Fibroblast of skin of left quadriceps (primary cell): ENCODE results near the gene RPL3.

Experiments
- DNase-seq, 2 experiments: peaks; one replicate each; pipeline ENCODE4 v3.0.0-alpha.2; 2013; ENCODE audit warnings: low read depth in 2 of 2

The RPL3 gene

DNA sequence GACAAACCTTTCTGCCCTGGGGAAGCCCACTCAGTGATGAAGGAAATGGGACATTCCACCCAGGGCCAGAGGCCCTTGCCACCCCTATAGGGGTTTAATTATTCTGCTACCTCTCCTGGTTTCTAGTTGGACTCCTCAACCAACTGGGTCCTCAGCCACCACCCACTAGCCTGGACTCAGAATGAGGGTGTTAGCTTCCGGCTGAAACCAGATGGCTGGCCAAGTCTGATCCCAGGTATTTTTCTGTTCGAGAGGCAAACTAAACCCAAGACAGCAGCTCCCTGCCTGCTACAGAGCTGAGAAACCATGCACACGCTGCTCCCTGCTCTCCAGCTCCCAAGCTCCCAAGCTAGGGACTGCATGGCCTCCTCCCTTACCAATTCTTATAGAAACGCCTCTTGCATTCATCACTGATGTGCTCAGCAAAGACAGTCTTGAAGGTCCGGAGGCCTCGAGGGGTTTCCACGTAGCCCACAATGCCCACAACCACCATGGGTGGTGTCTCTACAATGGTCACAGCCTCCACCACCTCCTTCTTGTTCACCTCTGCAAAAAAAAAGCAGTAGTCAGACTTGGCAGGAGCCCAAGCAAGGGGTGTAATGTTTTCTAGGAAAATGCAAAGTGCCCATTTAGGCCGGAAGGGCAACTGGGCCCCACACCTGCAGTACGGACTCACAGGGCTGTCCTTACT is 2.2 kb downstream of the RPL3 start:
- no peak for DNase-seq

DNA sequence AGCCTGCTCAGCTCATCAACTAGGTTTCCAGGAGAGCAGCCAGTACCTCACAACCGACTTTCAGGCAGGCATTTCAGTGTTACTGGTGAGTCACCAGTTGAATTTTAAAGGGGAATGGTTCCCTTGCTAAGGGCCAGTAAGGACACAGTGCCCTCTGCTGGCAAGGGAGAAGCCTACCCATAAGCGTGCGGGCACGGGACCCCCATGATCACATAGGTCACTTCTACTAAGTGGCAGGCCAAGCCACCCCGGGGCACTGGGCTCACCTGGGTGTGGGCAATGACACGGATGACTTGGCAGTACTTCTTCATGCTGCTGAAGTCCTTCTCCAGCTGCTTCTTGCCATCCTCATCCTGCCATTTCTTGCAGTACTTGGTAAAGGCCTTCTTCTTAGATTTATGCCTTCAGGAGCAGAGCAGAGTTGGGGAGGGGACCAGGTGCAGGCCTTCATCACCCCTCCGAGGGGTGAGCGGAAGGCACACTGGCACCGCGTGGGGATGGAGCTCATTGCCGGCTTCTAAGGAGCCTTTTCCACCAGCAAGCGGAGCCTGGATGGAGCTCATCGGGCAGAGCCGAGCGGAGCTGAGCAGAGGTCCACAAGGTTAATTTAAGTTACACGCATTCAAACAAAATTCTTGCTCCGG is 2.9 kb downstream of the RPL3 start:
- DNase-seq = peak; percentile 72 to 78

DNA sequence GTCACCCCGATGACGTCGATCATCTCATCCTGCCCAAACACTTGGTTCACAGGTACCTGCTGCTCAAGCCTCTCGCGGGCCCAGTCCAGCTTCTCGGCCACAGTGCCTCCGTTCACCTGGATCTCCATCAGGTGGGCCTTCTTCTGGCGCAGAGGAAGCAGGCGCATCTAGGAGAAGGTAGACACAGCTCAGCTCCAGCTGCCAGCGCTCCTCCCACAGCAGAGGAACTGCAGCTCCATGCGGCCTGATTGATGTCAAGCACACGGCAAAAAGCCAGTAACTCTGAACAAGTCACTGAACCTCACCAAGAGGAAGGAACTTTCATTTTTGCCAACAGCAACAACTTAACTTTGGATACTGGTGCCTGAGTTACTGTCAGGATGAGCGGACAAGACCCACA is 4.0 kb downstream of the RPL3 start:
- DNase-seq = no peak

DNA sequence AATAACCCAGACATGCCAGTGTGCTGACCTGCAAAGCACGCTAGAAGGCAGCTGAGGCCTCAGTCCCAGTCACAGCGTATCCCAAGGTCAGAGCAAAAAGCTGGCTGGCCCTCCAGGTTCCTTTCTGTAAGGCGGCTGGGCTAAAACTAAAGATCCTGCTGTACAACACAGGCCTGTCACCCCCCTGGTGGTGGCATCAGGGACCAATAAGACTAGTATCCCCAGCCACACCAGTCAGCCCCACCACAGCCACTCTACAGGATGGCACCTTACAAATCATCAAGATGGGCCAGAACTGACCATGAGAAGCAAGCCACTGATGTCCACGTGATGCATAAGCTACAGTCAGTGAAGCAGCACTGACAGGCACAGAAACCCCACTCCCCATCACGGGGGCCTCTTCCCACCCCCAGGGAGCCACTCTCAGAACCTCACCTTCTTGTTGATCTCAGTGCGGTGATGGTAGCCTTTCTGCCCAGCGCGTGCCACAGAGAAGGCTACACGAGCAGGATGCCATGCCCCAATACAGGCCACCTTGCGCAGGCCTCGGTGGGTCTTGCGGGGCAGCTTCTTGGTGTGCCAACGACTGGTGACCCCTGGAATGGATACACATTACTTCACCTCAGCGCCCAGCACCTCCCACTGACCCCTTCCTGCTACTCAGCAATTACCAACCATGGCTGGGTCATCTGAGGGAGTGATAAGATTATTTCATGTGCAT is 5.0 kb downstream of the RPL3 start:
- no peak for DNase-seq

DNA sequence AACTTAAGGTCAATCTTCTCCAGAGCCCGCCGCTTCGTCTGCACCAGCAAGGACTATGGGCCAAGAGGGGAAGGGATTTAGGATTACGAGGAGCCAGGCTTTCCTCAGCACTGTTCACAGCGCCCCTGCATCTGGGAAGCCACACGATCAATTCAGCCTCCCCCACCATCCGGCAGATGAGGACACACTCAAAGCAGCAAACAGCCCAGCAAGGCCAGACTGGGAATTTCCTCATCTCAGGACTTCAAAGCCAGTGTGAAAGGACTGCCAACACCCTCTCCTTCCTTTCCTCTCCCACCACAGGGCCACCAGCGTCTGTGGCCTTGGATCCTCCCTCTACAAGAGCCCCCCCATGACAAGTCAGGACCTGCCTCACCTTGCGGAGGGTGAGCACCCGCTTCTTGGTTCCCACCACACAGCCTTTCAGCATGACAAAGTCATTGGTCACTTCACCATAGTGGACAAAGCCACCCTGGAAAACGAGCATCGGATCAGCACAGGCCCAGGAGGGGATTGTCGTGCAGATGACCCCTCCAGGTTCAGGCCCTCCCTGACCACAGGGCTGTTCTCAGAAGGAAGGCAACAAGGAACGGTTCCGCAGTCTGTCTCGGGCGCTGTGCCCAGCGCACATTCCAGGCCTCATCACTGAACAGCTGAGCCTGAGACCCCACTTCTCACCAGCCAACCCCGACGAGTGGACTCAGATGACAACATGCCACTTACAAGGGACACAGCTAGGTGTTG is 6.0 kb downstream of the RPL3 start:
- DNase-seq = no peak

DNA sequence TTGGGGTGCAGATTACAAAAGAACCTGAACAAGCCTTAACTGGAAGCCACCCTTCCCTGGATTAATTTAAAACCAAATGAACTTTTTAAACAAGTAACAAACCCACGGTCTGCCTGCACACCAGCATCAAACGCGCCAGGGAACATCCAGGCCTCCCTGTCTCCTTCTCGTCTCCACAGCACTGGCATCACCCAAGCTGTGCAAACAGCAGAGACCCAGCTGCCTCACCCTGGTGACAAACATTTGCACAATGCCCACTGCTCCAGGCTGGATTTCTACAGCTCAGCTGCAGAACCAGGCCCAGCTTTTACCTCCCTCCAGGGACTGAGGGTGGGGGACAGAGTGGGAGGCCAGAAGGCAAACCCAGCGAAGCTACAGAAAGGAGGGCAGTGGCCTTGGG is 7.0 kb downstream of the RPL3 start:
- no peak for DNase-seq

DNA sequence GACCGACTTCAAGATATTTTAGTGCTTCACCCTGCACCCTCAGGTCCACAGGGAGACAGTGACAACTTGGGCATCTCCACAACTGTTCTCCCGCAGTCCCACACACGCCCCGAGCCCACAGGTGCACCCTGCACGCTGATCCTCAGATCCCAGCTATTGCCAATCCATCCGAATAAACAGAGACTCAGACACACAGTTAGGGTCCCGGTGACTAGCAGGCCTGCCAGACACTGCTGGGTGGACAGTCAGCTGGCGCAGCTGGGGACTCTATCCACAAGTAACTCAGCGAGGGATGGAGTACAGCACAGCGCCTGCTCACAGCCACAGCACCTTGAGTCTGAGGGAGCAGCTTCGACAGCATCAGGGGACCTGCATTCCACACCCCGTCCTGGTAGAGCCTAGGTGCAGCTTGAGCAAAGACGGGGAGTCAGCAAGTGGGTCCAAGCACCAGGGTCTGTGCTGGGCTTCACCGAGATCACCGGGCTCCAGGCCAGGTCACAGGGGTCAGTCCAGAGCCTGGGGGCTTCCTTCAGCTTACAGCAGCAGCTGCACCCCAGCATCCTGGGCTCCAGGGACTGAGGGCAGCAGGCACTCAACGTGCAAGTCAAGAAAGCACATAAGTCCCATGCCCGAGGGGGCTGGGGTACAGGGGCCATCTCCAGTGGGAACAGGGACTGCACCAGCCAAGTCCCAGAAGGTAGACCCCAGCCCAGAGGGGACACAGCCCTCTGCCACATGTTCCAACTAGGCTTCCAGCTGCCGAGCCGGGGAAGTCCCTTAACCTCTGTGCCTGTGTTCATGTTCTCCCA is 7.6 kb downstream of the RPL3 start:
- DNase-seq = no peak

DNA sequence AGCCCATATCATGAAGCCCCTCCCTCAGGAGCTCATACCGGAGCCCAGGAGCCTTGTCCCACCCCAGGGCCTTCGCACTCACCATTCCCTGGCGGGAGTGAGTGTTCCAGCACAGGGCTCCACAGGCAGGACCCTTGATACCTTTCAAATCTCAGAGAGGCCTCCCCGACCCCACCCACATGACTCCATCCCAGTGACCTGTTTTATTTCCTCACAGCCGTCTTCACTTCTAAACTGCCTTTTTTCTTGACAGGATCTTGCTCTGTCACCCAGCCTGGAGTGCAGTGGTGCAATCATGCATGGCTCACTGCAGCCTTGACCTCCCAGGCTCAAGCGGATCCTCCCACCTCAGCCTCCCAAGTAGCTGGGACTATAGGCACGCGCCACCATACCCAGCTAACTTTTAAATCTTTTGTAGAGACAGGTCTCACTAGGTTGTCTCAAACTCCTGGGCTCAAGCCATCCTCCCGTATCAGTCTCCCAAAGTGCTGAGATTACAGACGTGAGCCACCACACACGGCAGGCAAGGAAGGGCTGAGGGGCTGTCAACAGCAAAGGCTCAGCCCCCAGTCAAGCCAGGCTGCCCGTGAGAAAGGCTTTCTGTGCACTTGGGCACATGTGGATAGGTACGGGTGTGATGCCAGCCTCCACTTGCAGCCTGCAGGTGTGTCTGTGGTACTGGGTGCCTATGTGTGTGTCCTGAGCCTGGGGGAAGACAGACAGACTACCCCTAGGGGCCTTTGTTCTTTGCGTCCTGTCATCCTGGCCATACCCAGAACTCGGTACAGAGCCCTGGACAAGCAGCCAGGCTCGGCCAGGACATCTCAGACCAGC is 9.3 kb downstream of the RPL3 start:
- no peak for DNase-seq

DNA sequence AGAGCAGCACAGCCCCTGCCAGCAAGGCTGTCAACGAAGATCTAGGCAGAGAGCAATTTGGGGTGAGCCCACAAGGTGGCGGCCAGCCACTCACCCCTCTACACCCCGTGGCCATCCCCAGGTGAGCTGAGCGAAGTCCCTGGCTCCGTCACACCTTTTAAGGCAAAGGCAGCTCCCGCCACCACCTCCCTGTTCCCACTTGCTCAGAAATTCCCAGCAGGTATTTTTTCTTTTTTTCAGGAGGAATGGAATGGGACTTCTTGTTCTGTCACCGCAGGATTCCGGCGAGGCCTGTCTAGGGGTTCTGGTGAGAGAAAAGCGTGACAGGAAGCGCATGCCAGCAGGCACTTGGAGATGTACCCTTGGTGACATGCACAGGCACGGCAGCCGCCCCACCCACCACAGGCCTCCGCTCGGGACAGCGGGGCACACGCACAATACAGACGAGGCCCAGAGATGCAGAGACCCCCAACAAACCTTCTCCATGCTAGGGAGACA is 10.0 kb downstream of the RPL3 start:
- DNase-seq = no peak

DNA sequence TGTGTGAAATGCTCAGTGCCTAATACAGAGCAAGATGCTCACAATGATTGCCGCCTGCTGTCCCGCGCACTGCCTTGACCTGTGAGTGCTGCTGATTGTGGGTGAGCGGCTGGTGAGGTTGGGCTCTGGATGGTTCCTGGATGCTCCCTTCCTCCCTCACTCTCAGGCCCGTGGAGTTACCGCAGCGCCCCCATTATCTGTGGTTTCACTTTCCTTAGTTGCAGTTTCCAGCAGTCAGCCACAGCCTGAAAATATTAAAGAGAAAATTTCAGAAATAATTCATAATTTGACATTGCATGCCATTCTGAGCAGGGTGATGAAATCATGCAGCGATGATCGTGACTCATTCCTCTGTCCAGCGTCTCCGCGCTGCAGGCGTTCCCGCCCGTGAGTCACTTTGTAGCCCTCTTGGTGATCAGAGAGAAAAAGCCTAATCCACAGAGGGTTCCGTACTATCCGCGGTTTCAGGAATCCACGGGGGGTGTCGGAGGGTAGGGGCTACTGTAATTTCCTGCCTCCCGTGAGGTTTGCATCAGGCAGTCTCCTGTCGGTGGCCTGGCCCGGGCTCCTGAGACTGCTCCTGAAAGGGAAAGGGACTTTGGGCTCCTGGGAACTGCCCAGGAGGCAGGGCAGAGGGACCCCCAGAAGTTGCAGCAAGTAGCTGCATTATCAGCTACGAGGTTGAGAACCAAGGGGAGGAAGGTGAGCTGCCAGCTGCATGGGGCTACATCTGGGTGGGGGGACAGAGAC is 10.6 kb downstream of the RPL3 start:
- peak; percentile 95 to 96 for DNase-seq

DNA sequence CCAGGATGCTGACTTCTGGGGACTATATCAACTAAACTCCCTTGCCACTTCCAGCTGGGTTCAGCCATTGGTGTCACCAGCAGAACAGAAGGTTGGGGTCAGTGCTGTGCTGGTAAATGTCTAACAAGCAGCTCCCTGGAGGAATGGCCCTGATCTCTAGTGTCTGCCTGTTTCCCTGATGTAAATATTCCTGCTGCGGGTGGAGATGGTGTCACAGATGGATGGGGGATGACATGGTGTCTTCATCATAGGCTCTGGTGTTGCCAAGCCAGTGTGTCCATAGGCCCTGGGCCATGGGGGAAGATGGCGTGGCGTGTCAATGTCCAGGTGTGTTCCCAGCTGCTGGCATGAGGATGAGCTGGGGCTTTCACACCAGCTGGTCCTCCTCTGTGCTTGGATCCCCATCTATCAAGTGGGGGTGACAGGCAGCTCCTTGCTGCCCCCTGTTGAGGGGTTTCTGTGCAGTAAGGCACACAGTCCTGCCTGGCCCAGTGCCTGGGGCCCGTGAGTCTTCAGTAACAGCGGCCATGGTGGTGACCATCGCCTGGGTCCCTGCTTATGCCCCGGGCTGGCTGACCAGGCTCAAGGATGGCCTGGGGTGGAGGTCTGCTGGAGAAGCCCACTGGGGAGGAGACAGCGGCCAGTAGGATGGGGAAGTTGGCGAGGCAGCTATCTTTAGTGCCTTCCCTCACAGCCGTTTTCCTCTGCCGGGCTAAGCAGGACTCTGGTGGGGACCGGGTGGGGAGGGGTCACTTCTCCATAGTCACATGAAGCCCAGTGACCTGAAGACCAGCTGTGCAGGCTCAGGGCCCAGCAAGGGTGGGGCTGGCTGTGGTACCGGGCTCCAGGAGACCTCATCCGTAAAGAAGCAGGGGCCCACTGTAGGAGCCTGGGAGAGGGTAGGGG is 12.7 kb downstream of the RPL3 start:
- no peak for DNase-seq

DNA sequence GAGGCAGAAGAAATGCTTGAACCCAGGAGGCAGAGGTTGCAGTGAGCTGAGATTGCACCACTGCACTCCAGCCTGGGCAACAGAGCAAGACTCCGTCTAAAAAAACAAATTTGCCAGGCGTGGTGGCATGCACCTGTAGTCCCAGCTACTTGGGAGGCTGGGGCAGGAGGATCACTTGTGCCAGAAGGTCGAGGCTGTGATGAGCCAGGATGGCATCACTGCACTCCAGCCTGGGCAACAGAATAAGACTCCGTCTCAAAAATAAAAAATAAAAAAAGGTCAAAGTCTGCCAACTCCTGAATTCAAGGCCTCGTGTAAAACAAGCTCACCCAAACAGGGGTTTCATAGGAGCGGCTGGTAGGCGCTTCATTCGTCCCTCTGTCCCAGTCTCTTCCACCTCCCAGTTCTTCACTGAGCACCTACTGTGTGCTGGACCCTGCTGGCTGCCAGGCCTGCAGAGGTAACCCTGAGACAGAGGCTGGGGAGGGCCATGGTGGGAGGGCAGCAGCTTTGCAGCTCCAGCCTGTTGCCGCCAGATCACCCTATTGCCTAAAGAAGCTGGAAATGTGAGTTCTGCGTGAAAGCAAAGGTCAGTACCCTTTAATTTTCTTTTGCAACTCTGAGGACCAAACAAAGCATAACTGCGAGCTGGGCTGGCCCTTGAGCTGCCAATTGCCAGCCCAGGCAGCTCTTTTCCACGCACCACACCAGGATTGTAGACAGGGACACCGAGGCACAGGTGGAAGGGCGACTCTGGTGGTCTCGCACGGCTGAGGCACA is 15.3 kb downstream of the RPL3 start:
- no peak for DNase-seq

DNA sequence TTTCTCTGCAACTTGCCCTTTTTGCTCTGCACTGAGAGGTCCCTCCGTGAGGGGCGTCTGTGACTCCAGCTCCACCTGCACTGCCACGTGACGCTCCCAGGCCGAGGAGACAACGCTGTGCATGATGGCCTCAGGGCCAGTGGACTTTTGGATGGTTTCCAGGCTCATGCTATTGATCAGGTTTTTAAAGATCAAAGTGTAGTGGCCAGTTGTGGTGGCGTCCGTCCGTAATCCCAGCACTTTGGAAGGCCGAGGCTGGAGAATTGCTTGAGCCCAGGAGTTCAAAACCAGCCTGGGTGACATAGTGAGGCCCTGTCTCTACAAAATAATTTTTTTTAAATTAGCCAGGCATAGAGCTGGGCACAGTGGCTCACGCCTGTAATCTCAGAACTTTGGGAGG is 16.1 kb downstream of the RPL3 start:
- DNase-seq = no peak

DNA sequence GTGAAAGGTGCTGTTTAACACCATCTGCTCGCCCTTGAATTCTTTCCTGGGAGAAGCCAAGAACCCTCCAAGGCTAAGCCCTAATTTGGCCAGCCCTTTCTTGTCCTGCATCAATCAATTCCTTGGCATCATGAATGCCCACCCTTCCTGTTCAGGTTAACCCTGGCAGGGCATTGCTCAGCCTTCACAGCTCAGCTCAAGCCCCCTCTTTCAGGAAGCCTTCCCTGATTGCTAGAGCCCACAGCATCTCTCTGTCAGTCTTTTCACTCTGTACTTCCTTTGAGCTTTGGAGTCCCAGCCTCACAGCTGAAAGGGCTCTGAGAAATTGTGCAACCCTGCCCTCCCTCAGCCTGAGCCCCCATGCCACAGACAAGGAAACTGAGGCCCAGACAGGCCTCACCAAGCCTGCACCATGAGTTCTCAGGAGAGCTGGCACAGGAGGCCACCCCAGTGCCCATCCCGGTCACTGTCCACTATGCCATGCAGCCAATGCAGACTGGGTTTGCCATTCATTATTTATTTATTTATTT is 16.9 kb downstream of the RPL3 start:
- no peak for DNase-seq

DNA sequence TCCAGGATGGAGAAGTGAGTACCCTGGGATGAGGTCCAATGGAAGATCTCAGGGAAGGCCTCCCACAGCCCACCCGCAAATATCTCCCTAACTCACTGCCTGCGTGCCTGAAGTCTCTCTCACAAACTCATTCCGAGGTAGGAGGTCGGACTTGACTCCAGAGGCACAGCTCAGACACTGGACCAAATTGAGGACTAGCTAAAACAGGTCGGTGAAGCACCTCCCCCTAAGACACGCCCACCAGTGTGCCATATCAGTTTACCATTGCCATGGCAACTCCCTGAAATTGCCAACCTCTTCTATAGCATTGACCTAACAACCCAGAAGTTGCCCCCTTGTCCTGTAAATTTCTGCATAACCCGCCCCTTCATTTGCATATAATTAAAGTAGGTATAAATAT is 17.5 kb downstream of the RPL3 start:
- no peak for DNase-seq

DNA sequence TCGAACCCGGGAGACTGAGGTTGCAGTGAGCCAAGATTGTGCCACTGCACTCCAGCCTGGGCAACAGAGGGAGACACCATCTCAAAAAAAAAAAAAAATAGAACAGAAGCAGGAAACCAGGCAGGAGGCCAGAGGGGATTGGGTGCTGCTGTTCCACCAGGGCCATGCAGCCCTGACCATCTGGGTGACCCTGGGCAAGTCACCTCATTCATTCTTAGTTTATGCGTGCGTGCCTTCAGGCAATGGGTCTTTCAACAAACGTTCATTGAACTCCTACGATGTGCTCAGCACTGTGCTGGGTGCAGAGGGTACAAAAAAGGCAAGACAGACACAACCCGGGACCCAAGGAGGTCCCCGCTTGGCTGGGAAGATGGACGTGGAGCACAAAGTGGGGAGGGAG is 18.3 kb downstream of the RPL3 start:
- DNase-seq = no peak

DNA sequence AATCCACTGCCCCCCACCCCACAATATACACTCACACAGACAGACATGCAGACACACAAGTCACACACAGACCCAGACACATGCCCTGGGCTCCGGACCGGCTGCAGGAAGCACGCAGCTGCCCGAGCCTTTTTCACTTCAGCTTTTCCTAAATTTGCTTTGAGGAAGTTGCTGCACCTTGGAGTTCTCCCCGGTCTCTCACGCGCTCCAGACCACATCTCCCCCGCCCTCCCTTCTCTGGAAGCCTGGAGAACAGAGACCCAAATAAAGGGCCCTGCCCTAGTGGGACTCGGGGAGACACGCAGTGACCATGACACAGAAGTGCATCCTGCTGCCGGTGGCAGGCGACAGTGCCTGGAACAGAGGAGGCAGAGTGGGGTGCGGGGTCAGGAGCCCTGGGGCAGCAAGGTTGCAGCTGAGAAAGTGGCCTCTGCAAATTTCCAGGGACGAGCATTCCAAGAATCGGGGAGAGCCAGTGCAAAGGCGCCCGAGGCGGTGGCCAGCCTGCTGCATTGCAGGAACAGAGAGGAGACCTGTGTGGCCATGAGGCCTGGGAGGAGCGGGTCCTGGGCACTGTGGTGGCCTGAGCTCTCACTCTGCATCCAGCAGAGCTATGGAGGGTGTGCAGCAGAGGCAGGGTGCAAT is 19.1 kb downstream of the RPL3 start:
- DNase-seq = no peak
